ENCODE results near the gene SSU72. TPM values are rescaled to one million over a fixed set of nuclear protein-coding genes. Genes with fewer than 3 reads are reported as not detected.

The SSU72 gene
- total RNA-seq, 1 experiment from 2014 or later, result 96.2 TPM

Other genes with a start within 250 kb of the SSU72 start
- 0.09 and 0.29 TPM in 2 replicates for gene TAS1R3, start 243.6 kb downstream of the SSU72 start, total RNA-seq (2022)
- gene DVL1, start 225.4 kb downstream of the SSU72 start, total RNA-seq (2022), result 40.6 and 43.0 TPM in 2 replicates
- gene MXRA8, start 216.3 kb downstream of the SSU72 start, total RNA-seq (2022), result 4.9 and 5.0 TPM in 2 replicates
- 187 and 200 TPM in 2 replicates for gene AURKAIP1, start 199.7 kb downstream of the SSU72 start, total RNA-seq (2022)
- 145 and 147 TPM in 2 replicates for gene CCNL2, start 175.5 kb downstream of the SSU72 start, total RNA-seq (2022)
- 109 and 110 TPM in 2 replicates for gene MRPL20, start 167.6 kb downstream of the SSU72 start, total RNA-seq (2022)
- gene ANKRD65, start 153.6 kb downstream of the SSU72 start, total RNA-seq (2022), result 1.6 and 3.2 TPM in 2 replicates
- 73.7 and 74.7 TPM in 2 replicates for gene VWA1, start 139.2 kb downstream of the SSU72 start, total RNA-seq (2022)
- 0.84 and 0.95 TPM in 2 replicates for gene ATAD3C, start 125.2 kb downstream of the SSU72 start, total RNA-seq (2022)
- 48.1 and 54.7 TPM in 2 replicates for gene ATAD3B, start 103.1 kb downstream of the SSU72 start, total RNA-seq (2022)
- gene ATAD3A, start 62.7 kb downstream of the SSU72 start, total RNA-seq (2022), result 58.6 and 67.3 TPM in 2 replicates
- gene TMEM240, start 34.2 kb downstream of the SSU72 start, total RNA-seq (2022), result 1.0 and 1.2 TPM in 2 replicates
- gene FNDC10, start 25.3 kb upstream of the SSU72 start, total RNA-seq (2022), result 13.6 and 15.6 TPM in 2 replicates
- gene MIB2, start 40.6 kb upstream of the SSU72 start, total RNA-seq (2022), result 31.9 and 32.4 TPM in 2 replicates
- gene MMP23B, start 57.3 kb upstream of the SSU72 start, total RNA-seq (2022), result 3.7 and 6.0 TPM in 2 replicates
- 29.3 and 30.2 TPM in 2 replicates for gene CDK11B, start 84.1 kb upstream of the SSU72 start, total RNA-seq (2022)
- 26.1 and 26.4 TPM in 2 replicates for gene SLC35E2B, start 117.9 kb upstream of the SSU72 start, total RNA-seq (2022)
- gene CDK11A, start 149.5 kb upstream of the SSU72 start, total RNA-seq (2022), result 49.6 and 53.7 TPM in 2 replicates
- 76.7 and 85.8 TPM in 2 replicates for gene NADK, start 203.6 kb upstream of the SSU72 start, total RNA-seq (2022)

Data from Caco-2 (cell line).